Bladder microvascular endothelial cell (primary cell): ENCODE measurements around the gene SLC22A13. TPM values are rescaled to one million over a fixed set of nuclear protein-coding genes. Genes with fewer than 3 reads are reported as not detected.

Experiments
- total RNA-seq: library from RNA; depleted of rRNA; stranded (reverse); fragments of >200 nt; gene quantifications from 2 replicates; pipeline ENCODE4 v1.2.3, GENCODE V29; 2014

The SLC22A13 gene, protein sequence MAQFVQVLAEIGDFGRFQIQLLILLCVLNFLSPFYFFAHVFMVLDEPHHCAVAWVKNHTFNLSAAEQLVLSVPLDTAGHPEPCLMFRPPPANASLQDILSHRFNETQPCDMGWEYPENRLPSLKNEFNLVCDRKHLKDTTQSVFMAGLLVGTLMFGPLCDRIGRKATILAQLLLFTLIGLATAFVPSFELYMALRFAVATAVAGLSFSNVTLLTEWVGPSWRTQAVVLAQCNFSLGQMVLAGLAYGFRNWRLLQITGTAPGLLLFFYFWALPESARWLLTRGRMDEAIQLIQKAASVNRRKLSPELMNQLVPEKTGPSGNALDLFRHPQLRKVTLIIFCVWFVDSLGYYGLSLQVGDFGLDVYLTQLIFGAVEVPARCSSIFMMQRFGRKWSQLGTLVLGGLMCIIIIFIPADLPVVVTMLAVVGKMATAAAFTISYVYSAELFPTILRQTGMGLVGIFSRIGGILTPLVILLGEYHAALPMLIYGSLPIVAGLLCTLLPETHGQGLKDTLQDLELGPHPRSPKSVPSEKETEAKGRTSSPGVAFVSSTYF
- total RNA-seq, result 0.16 and 0.76 TPM in 2 replicates

GRCh38 chr3:38265604-38266307, at the start of gene SLC22A13:
SLC22A13 (plus strand) TSS chr3:38265812; CDS start chr3:38265861, 49 bp downstream.

GRCh38 chr3:38281895-38282686, 16.5 kb downstream of the SLC22A13 start, which contains the start of gene SLC22A14:
SLC22A14 (plus strand) TSS chr3:38282294; CDS start chr3:38306027, 23,733 bp downstream.

Other genes with a start within 250 kb of the SLC22A13 start
- 13.7 and 17.5 TPM in 2 replicates for gene PLCD1, start 236.2 kb upstream of the SLC22A13 start, total RNA-seq
- under 0.01 TPM in 1 of 2 replicates, not detected in the other for gene DLEC1, start 226.6 kb upstream of the SLC22A13 start, total RNA-seq
- 44.2 and 47.3 TPM in 2 replicates for gene ACAA1, start 128.7 kb upstream of the SLC22A13 start, total RNA-seq
- 10.4 and 25.5 TPM in 2 replicates for gene MYD88, start 127.2 kb upstream of the SLC22A13 start, total RNA-seq
- 23.0 and 39.6 TPM in 2 replicates for gene OXSR1, start 100.3 kb upstream of the SLC22A13 start, total RNA-seq
- under 0.01 and 0.31 TPM in 2 replicates for gene SLC22A14, start 16.5 kb downstream of the SLC22A13 start, total RNA-seq
- 3.2 and 4.8 TPM in 2 replicates for gene XYLB, start 81.0 kb downstream of the SLC22A13 start, total RNA-seq
- gene ACVR2B, start 188.1 kb downstream of the SLC22A13 start, total RNA-seq, result 1.9 and 5.7 TPM in 2 replicates
- gene EXOG, start 230.5 kb downstream of the SLC22A13 start, total RNA-seq, result 6.3 and 13.3 TPM in 2 replicates